Subcutaneous adipose tissue (tissue), 4 donors: ENCODE results near the gene CD40. TPM values are rescaled to one million over a fixed set of nuclear protein-coding genes. Genes with fewer than 3 reads are reported as not detected.

ENCODE experiments used
- total RNA-seq, 4 donors: library from RNA; depleted of rRNA; stranded (reverse); fragments of >200 nt; gene quantifications; one replicate each; pipeline ENCODE4 v1.1.0, GENCODE V29; 2016
- TF ChIP-seq, protein P1 (sequence below): fragments of 450-650 bp; IDR thresholded peaks from one replicate; pipeline ENCODE4 v1.5.1; 2016; ENCODE audit warnings: low read depth, mild to moderate bottlenecking, control low read depth, antibody characterized with exemption, moderate library complexity

The CD40 gene
- total RNA-seq, 4 donors from 2014 or later: 9.5 to 22.8 (median 17.7) TPM

DNA sequence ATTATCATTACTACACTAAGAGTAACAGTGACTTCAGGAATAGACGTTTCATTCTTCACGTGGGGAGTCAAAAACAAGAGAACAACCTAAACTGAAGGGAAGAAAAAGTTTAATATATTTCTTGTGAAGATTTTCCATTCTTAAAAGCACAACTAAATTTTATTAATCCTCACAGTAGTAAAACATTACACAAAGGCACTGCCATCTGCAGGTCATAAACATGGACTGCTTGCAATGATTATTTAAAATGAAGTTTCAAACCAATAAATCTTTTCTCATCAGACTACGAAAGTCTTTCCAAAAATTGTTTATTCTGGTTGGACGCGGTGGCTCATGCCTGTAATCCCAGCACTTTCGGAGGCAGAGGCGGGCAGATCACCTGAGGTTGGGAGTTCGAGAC is 31.0 kb upstream of the CD40 start:
- TF ChIP-seq, protein P1, sequence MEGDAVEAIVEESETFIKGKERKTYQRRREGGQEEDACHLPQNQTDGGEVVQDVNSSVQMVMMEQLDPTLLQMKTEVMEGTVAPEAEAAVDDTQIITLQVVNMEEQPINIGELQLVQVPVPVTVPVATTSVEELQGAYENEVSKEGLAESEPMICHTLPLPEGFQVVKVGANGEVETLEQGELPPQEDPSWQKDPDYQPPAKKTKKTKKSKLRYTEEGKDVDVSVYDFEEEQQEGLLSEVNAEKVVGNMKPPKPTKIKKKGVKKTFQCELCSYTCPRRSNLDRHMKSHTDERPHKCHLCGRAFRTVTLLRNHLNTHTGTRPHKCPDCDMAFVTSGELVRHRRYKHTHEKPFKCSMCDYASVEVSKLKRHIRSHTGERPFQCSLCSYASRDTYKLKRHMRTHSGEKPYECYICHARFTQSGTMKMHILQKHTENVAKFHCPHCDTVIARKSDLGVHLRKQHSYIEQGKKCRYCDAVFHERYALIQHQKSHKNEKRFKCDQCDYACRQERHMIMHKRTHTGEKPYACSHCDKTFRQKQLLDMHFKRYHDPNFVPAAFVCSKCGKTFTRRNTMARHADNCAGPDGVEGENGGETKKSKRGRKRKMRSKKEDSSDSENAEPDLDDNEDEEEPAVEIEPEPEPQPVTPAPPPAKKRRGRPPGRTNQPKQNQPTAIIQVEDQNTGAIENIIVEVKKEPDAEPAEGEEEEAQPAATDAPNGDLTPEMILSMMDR: no peak

DNA sequence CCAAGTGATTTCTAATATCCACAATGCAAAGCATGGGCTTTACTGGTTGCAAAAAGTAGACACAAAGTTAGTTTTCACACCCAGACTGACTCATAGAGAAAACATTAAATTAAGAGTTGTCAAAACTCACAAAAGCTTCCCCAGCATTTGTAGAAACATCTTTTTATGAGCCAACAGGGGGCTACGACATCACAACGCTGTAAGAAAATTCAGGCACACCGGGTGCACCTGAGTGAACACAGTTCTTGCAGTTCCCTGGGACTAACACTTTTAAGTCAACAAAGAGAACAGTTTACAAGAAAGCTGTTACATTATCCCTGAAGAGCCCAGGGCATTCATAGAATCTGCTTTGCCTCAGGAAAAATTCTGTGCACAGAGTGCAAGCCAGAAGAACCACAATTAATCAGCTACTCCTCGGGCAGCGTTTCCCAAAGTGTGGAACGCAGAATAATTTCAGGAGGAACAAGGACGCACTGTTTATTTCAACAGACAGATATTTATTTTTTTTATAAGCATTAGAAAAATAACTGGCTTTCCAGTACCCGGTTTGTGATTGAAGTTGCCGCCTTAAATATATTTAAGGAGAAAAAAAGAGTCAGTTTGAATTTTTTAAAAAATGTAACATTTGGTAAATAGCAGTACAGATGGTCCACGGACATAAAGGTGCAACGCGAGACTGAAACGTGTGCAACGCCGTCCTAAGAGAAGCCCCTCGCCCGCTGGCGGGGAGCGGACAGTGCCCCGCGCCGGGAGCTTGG is 29.5 kb upstream of the CD40 start:
- TF ChIP-seq, protein P1: no peak

DNA sequence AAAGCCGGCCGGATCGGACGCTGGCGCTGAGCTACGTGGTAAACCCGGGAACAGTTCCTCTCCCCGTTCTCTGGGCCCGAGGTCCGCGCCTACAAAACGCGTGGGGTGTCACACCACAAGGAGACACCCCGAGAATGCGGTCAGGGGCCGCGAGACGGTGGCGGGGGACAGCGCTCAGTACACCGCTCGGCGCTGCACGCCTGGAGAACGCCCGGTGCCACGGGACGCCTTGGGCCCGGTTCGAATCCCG is 29.0 kb upstream of the CD40 start:
- TF ChIP-seq, protein P1: no peak

DNA sequence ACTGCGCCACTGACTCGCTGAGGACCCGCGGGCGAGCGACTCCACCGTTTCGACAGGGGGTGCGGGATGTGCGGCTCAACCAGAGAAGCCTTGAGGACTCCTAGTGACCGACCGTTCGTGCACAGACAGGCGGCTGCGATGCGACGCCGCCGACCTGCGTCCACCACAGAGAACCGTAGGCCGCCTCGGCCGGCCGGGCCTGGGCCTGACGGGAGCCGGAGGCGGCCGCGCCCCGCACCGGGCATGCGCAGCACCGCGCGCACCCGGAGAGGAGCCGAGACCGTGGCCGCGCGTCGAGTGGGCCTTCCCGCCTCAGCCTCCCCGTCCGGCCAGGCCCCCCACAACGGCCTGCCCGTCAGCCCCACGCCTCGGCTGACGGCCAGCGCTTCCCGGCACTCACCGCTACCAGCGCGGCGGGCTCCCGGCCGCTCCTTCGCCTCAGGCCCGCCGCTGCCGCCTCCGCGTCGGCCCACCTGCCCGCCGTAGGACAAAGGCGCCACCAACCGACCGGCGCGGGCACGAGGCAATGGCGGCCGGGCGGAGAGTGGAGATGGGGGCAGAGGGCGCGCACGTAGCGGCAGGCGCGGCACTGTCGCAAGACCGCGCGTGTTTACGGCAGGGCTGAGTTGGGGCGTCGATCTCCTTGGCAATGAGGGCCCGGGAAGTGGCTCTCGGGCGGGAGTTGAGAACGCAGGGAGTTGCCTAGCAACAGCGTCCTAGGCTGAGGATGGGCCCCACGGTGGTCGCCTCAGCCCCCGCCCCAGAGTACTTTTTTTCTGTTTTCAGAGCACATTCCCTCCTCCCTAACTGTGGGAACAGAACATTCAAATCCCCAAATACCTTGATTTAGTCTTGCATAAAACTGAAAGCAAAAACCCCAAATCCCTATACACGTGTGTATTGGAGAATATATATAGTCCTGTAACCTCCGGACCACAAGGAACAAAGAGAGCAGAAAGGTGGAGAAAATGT is 28.4 kb upstream of the CD40 start, which contains the start of gene NCOA5:
NCOA5 (minus strand) TSS at position 546 of the 972 bp plus-strand sequence. CDS start 10,538 bp downstream, outside the sequence.
- TF ChIP-seq, protein P1: no peak

DNA sequence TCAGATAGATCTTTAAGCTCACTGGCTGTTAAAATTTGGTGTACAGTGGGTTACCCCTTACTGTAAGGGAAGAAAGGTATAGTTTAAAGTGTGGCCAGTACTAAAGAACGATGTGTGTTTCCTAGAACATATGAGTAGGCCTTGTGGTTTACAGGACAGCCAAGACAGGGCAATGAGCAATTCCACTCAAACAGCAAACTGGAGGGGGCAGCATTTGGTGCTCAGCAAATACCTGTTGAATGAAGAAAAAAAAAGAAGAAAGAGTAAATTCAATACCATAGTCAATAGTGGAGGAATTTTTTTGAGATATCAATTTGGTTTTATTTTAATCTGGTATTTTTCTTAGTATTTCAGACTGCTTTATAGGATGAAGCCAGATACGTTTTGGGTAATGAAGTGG is 24.6 kb upstream of the CD40 start:
- TF ChIP-seq, protein P1: no peak

DNA sequence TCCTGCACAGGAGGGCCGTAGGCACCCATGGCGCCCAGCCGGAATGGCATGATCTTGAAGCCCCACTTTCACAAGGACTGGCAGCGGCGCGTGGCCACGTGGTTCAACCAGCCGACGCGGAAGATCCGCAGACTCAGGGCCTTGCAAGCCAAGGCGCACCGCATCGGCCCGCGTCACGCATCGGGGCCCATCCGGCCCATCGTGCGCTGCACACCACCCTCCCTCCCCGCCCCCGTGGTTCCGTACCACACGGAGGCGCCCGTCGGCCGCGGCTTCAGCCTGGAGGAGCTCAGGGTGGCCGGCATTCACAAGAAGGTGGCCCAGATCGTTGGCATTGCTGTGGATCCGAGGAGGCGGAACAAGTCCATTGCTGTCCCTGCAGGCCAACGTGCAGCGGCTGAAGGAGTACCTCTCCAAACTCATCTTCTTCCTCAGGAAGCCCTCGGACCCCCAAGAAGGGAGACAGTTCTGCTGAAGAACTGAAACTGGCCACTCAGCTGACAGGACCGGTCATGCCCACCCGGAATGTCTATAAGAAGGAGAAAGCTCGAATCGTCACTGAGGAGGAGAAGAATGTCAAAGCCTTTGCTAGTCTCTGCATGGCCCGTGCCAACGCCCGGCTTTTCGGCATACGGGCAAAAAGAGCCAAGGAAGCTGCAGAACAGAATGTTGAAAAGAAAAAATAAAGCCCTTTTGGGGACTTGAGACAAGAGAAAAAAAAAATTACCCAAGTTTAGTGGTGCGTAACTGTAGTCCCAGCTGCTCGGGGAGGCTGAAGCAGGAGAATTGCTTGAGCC is 18.4 kb upstream of the CD40 start:
- TF ChIP-seq, protein P1: no peak
